Measurements from ENCODE around the gene RIPK4. TPM values are rescaled to one million over a fixed set of nuclear protein-coding genes. Genes with fewer than 3 reads are reported as not detected.
A peak's percentile ranks its signal among the peaks of the same experiment; 100 is the strongest.
"Not testable (repeated sequence)": the region's sequence is repeated elsewhere in the genome, so short reads cannot be mapped to it uniquely, and the experiment has no call there.

RIPK4 gene
- total RNA-seq, 3 donors from 2014 or later, result 15.7 to 30.3 TPM; not detected in 1

GRCh38 chr21:41717573-41718330, 49.1 kb downstream of the RIPK4 start:
- Histone ChIP-seq H3K36me3 (no peaks in the 10 kb centered on the region), H3K4me1 (no peaks in the 10 kb centered on the region), H3K4me3 (no peak overlapping the region), H3K27ac (no peak overlapping the region), H3K9me3 (no peaks in the 10 kb centered on the region), H3K27me3 (no peaks in the 10 kb centered on the region)
- TF ChIP-seq CTCF (IDR thresholded peaks at IDR 0.05) (no peak), POLR2A (IDR thresholded peaks at IDR 0.05) (no peak), POLR2AphosphoS5 (IDR thresholded peaks at IDR 0.05) (no peak)
- intact Hi-C loops (cut with DNase I; ENCODE audit: low total_unique reads), result no loop called here
- DNase-seq (ENCODE audit: low spot score in 2 of 2), result no peak

GRCh38 chr21:41716751-41717150, 50.1 kb downstream of the RIPK4 start:
- Histone ChIP-seq H3K4me1 (no peaks in the 10 kb centered on the region), H3K27ac (peak overlapping the region; percentile 73 to 81), H3K4me3 (no peak overlapping the region), H3K9me3 (no peaks in the 10 kb centered on the region), H3K36me3 (no peaks in the 10 kb centered on the region), H3K27me3 (no peaks in the 10 kb centered on the region)
- TF ChIP-seq CTCF (IDR thresholded peaks at IDR 0.05), result no peak
- TF ChIP-seq POLR2AphosphoS5 (IDR thresholded peaks at IDR 0.05), result no peak
- TF ChIP-seq POLR2A (IDR thresholded peaks at IDR 0.05), result no peak
- intact Hi-C loops (cut with DNase I; ENCODE audit: low total_unique reads), result no loop called here
- DNase-seq (ENCODE audit: low spot score in 2 of 2), result no peak

GRCh38 chr21:41715649-41716281, 51.1 kb downstream of the RIPK4 start:
- DNase-seq (ENCODE audit: low spot score in 2 of 2), result peak in 1 of 2 donors; percentile 60
- intact Hi-C loops (cut with DNase I; ENCODE audit: low total_unique reads), result no loop called here
- Histone ChIP-seq H3K27me3 (no peaks in the 10 kb centered on the region), H3K36me3 (no peaks in the 10 kb centered on the region), H3K9me3 (no peaks in the 10 kb centered on the region), H3K27ac (peak overlapping the region; percentile 73 to 81), H3K4me3 (no peak overlapping the region), H3K4me1 (no peaks in the 10 kb centered on the region)
- no peak for TF ChIP-seq POLR2AphosphoS5 (IDR thresholded peaks at IDR 0.05)
- no peak for TF ChIP-seq CTCF (IDR thresholded peaks at IDR 0.05)
- TF ChIP-seq POLR2A (IDR thresholded peaks at IDR 0.05), result no peak

DNA sequence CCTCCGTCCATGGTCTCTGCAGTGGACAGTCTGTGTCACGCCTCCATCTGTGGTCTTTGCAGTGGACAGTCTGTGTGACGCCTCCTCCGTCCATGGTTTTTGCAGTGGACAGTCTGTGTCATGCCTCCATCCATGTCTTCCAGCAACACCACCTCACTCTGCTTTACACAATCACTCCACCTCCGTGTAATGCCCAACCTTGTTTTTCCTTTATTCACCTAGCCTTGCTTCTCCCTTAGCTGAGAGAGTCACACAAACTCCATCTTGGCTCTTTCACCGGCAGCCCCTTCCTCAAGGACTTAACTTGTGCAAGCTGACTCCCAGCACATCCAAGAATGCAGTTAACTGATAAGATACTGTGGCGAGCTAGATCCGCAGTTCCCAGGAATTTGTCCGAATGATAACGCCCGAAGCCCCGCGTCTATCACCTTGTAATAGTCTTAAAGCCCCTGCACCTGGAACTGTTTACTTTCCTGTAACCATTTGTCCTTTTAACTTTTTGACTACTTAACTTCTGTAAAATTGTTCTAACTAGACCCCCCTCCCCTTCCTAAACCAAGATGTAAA, 52.5 kb downstream of the RIPK4 start:
- not testable (repeated sequence) for H3K27me3 ChIP-seq; DNase-seq (ENCODE audit: low spot score in 2 of 2)

DNA sequence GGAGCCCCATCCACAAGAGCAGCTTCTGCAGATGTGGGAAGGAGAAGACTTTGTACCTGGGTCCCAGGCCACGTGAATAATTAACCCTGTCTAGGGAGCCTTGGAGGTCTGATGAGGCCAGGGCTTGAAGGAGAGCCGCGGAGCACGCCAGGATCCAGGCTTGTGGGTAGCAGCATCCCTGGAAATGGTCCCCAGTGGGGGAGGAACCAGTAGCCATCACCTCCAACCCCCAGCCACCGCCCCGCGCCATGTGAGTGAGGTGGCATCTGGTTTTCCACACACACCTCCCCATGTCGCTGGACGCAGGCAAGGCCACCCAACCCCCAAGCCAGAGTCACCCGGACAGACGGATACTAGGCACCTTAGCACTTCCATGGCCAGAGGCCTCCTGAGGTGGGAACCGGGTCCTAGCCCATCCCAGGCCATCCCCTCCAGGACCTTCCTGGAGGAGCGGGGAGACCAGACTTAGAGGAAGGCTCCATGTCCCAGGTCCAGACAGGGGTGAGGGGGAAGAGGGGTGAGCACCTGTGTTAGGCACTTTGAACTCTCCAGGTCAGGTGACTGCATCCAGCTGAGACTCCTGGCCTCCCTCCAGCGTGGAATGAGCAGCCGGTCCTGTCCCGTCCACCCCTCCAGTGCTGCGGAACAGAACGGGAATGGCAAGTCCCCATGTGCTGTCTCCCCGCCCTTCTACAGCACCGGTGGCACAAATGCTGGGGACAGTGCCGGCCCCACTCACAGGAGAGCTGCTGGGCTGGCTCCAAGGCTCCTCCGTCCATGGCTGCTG, 53.2 kb downstream of the RIPK4 start:
- TF ChIP-seq POLR2A (IDR thresholded peaks at IDR 0.05), result no peak
- no peak for TF ChIP-seq CTCF (IDR thresholded peaks at IDR 0.05)
- no peak for TF ChIP-seq POLR2AphosphoS5 (IDR thresholded peaks at IDR 0.05)
- intact Hi-C loops (cut with DNase I; ENCODE audit: low total_unique reads), result no loop called here
- no peaks in the 10 kb centered on the region for H3K27me3 ChIP-seq
- H3K9me3 ChIP-seq, result no peaks in the 10 kb centered on the region
- H3K27ac ChIP-seq, result no peak overlapping the region
- no peaks in the 10 kb centered on the region for H3K4me1 ChIP-seq
- H3K36me3 ChIP-seq, result no peaks in the 10 kb centered on the region
- H3K4me3 ChIP-seq, result no peak overlapping the region
- DNase-seq (ENCODE audit: low spot score in 2 of 2), result no peak

More for the DNA sequence above, 52.5 kb downstream of the RIPK4 start:
- H3K27ac ChIP-seq; intact Hi-C loops (cut with DNase I; ENCODE audit: low total_unique reads); H3K36me3 ChIP-seq; H3K4me1 ChIP-seq; H3K9me3 ChIP-seq; H3K4me3 ChIP-seq: not testable (repeated sequence)

Data from breast epithelium (tissue), 4 donors.